HepG2 (cell line): Measurements from ENCODE around the gene JSRP1. TPM values are rescaled to one million over a fixed set of nuclear protein-coding genes. Genes with fewer than 3 reads are reported as not detected.

Experiments used
- FOXM1 ChIP-seq: sonication (generic); formaldehyde crosslinking; IDR thresholded peaks from 2 replicates; pipeline ENCODE4 v1.5.0; 2020; ENCODE audit warnings: missing genetic modification reagents
- HOXA7 ChIP-seq: sonication (generic); formaldehyde crosslinking; IDR thresholded peaks from 2 replicates; pipeline ENCODE4 v1.8.1; 2022; ENCODE audit warnings: mild to moderate bottlenecking, missing genetic modification reagents, moderate library complexity
- IRF2 ChIP-seq: IDR thresholded peaks from 2 replicates; pipeline ENCODE4 v1.6.1; 2018; ENCODE audit warnings: missing genetic modification reagents, missing compliant biosample characterization
- JUN ChIP-seq: sonication (generic); formaldehyde crosslinking; IDR thresholded peaks from 2 replicates; pipeline ENCODE4 v1.4.0; 2020; ENCODE audit warnings: mild to moderate bottlenecking, missing genetic modification reagents
- KDM6A ChIP-seq: IDR thresholded peaks from 2 replicates; pipeline ENCODE4 v1.6.1; 2016; ENCODE audit warnings: low read depth
- KLF15 ChIP-seq: sonication (generic); formaldehyde crosslinking; IDR thresholded peaks from 2 replicates; pipeline ENCODE4 v1.8.1; 2023; ENCODE audit warnings: borderline replicate concordance, mild to moderate bottlenecking, inconsistent platforms, missing genetic modification reagents, mixed read lengths
- KLF9 ChIP-seq: IDR thresholded peaks from 2 replicates; pipeline ENCODE4 v1.6.1; 2016; ENCODE audit warnings: low read depth
- KMT2A ChIP-seq: sonication (generic); formaldehyde crosslinking; IDR thresholded peaks from 2 replicates; pipeline ENCODE4 v1.4.0; 2020; ENCODE audit warnings: missing genetic modification reagents
- NFE2L1 ChIP-seq: sonication (generic); formaldehyde crosslinking; IDR thresholded peaks from 2 replicates; pipeline ENCODE4 v1.4.0; 2020; ENCODE audit warnings: missing genetic modification reagents, mild to moderate bottlenecking, borderline replicate concordance
- NFKBIZ ChIP-seq: IDR thresholded peaks from 2 replicates; pipeline ENCODE4 v1.6.1; 2018; ENCODE audit warnings: missing genetic modification reagents, missing compliant biosample characterization
- PITX1 ChIP-seq: sonication (generic); formaldehyde crosslinking; IDR thresholded peaks from 2 replicates; pipeline ENCODE4 v1.5.1; 2020; ENCODE audit warnings: mild to moderate bottlenecking, missing genetic modification reagents
- RORA ChIP-seq: sonication (generic); formaldehyde crosslinking; IDR thresholded peaks from 2 replicates; pipeline ENCODE4 v1.5.0; 2020; ENCODE audit warnings: mild to moderate bottlenecking, missing genetic modification reagents, moderate library complexity
- SALL1 ChIP-seq: sonication (generic); formaldehyde crosslinking; IDR thresholded peaks from 2 replicates; pipeline ENCODE4 v1.8.0; 2022; ENCODE audit warnings: mild to moderate bottlenecking, missing genetic modification reagents
- SIX1 ChIP-seq: sonication (generic); formaldehyde crosslinking; IDR thresholded peaks from 2 replicates; pipeline ENCODE4 v1.4.0; 2020; ENCODE audit warnings: missing genetic modification reagents, borderline replicate concordance
- ZC3H13 ChIP-seq: sonication (generic); formaldehyde crosslinking; IDR thresholded peaks from 2 replicates; pipeline ENCODE4 v1.8.1; 2023; ENCODE audit warnings: mild to moderate bottlenecking, missing genetic modification reagents, moderate library complexity
- ZNF235 ChIP-seq: sonication (generic); formaldehyde crosslinking; IDR thresholded peaks from 2 replicates; pipeline ENCODE4 v1.8.1; 2023; ENCODE audit warnings: mild to moderate bottlenecking, missing genetic modification reagents, borderline replicate concordance
- polyA plus RNA-seq, 8 experiments: library from polyadenylated mRNA; depleted of rRNA in 3 of 8; stranded (reverse) in 7 of 8; unstranded in 1 of 8; fragments of >200 nt; fragmentation: Illumina TruSeq in 4 of 8; extraction: Trizol in 4 of 8; gene quantifications; 2 replicates each; pipeline versions ENCODE4 v1.2.1 to v1.2.3, GENCODE V29; 2011 to 2016; ENCODE audit warnings: low read depth in 4 of 8, missing spikeins in 1 of 8, mixed read lengths in 1 of 8; ENCODE audit not compliant: insufficient read depth in 1 of 8
- total RNA-seq, 5 experiments: library from RNA; depleted of rRNA; stranded (reverse); fragments of >200 nt; fragmentation: Illumina TruSeq; extraction: Trizol; gene quantifications; 2 replicates each; pipeline ENCODE4 v1.2.3, GENCODE V29; 2016; ENCODE audit warnings: low read depth in 1 of 5
- TF ChIP-seq, protein P1 (sequence below): IDR thresholded peaks from 2 replicates; pipeline ENCODE4 v1.6.1; 2016; ENCODE audit warnings: low read depth, control low read depth
- TF ChIP-seq, protein P2 (sequence below): sonication (generic); formaldehyde crosslinking; IDR thresholded peaks from 2 replicates; pipeline ENCODE4 v1.8.0; 2022; ENCODE audit warnings: mild to moderate bottlenecking, missing genetic modification reagents; ENCODE audit not compliant: insufficient replicate concordance
- TF ChIP-seq, protein P3 (sequence below): sonication (generic); formaldehyde crosslinking; IDR thresholded peaks from 2 replicates; pipeline ENCODE4 v1.4.0; 2020; ENCODE audit warnings: missing genetic modification reagents, mild to moderate bottlenecking, borderline replicate concordance
- TF ChIP-seq, protein P4 (sequence below): sonication (generic); formaldehyde crosslinking; IDR thresholded peaks from 2 replicates; pipeline ENCODE4 v1.4.0; 2020; ENCODE audit warnings: missing genetic modification reagents, mild to moderate bottlenecking, borderline replicate concordance
- TF ChIP-seq, protein P5 (sequence below): sonication (generic); formaldehyde crosslinking; IDR thresholded peaks from 2 replicates; pipeline ENCODE4 v1.5.0; 2020; ENCODE audit warnings: missing genetic modification reagents

JSRP1 gene
- total and polyA plus RNA-seq, 2 of the 13 experiments (the other 11 are each of a cell fraction or from before 2014, with no cell fraction given) = 0.16 to 0.38 TPM

DNA sequence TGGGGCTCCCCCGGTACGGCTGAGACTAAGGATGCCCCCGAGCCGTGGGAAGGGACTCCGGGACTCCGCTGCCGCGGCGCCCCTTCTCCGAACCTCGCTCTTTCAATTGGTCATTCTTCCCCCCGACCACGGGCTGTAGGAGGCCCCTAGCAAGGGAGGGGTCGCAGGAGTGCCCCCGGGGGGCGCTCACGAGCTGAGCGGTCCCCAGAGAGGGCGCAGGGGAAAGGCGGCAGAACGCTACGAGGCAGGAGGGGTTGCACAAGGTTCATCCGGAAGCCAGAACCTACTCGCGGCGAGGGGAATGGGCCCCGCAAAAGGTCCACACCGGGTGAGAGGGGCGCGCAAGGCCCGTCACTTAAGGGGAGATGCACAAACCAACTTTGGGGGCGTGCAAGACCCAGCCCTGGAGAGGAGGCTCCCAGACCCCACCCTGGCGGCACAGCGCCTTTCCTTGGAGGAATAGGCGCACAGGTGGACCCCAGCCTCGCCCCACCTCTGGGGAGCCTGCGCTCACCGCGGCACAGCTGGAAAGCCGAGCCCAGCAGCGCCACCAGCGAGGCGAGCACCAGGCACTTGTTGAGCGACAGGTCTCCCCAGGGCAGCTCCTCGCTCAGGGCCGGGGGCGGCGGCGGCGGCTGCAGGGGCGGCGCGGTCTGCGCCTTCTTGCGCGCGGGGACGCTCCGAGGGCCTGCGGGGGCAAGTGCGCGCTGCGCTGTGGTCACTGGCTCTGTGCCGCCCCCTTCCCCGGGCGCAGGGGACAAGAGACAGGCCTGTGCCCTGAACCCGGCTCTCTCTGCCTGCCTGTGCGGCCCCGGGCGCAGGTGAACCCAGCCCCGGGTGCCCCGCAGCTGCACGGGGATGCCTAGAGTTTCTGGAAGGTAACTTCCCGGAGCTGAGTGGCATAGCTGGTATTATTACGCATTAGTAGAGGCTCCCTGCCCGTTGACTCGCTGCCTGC, 2.8 kb downstream of the JSRP1 start (continued):
- TF ChIP-seq KMT2A (CRISPR knock-in tag) (peak; percentile 10; the same call in 1 of the 2 replicates), RORA (CRISPR knock-in tag) (no peak), KLF15 (no peak), NFE2L1 (CRISPR knock-in tag) (no peak), HOXA7 (no peak), KLF9 (CRISPR knock-in tag) (no peak), SALL1 (CRISPR knock-in tag) (peak; percentile 51), KDM6A (CRISPR knock-in tag) (no peak), ZNF235 (CRISPR knock-in tag) (no peak), NFKBIZ (no peak), IRF2 (CRISPR knock-in tag) (0 out of 2 replicates have a peak, but pooled peaks have one; percentile 21), FOXM1 (CRISPR knock-in tag) (no peak), ZC3H13 (0 out of 2 replicates have a peak, but pooled peaks have one; percentile 55), JUN (CRISPR knock-in tag) (no peak), SIX1 (CRISPR knock-in tag) (no peak), PITX1 (CRISPR knock-in tag) (no peak)
- TF ChIP-seq, protein P1, sequence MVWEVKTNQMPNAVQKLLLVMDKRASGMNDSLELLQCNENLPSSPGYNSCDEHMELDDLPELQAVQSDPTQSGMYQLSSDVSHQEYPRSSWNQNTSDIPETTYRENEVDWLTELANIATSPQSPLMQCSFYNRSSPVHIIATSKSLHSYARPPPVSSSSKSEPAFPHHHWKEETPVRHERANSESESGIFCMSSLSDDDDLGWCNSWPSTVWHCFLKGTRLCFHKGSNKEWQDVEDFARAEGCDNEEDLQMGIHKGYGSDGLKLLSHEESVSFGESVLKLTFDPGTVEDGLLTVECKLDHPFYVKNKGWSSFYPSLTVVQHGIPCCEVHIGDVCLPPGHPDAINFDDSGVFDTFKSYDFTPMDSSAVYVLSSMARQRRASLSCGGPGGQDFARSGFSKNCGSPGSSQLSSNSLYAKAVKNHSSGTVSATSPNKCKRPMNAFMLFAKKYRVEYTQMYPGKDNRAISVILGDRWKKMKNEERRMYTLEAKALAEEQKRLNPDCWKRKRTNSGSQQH (CRISPR knock-in tag) = no peak
- TF ChIP-seq, protein P2, sequence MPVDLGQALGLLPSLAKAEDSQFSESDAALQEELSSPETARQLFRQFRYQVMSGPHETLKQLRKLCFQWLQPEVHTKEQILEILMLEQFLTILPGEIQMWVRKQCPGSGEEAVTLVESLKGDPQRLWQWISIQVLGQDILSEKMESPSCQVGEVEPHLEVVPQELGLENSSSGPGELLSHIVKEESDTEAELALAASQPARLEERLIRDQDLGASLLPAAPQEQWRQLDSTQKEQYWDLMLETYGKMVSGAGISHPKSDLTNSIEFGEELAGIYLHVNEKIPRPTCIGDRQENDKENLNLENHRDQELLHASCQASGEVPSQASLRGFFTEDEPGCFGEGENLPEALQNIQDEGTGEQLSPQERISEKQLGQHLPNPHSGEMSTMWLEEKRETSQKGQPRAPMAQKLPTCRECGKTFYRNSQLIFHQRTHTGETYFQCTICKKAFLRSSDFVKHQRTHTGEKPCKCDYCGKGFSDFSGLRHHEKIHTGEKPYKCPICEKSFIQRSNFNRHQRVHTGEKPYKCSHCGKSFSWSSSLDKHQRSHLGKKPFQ = peak; percentile 53
- TF ChIP-seq, protein P3, sequence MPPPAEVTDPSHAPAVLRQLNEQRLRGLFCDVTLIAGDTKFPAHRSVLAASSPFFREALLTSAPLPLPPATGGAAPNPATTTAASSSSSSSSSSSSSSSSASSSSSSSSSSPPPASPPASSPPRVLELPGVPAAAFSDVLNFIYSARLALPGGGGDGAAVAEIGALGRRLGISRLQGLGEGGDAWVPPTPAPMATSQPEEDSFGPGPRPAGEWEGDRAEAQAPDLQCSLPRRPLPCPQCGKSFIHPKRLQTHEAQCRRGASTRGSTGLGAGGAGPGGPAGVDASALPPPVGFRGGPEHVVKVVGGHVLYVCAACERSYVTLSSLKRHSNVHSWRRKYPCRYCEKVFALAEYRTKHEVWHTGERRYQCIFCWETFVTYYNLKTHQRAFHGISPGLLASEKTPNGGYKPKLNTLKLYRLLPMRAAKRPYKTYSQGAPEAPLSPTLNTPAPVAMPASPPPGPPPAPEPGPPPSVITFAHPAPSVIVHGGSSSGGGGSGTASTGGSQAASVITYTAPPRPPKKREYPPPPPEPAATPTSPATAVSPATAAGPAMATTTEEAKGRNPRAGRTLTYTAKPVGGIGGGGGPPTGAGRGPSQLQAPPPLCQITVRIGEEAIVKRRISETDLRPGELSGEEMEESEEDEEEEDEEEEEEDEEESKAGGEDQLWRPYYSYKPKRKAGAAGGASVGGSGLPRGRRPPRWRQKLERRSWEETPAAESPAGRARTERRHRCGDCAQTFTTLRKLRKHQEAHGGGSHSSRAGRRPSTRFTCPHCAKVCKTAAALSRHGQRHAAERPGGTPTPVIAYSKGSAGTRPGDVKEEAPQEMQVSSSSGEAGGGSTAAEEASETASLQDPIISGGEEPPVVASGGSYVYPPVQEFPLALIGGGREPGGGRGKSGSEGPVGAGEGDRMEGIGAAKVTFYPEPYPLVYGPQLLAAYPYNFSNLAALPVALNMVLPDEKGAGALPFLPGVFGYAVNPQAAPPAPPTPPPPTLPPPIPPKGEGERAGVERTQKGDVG = peak; percentile 63; the same call in 1 of the 2 replicates
- TF ChIP-seq, protein P4, sequence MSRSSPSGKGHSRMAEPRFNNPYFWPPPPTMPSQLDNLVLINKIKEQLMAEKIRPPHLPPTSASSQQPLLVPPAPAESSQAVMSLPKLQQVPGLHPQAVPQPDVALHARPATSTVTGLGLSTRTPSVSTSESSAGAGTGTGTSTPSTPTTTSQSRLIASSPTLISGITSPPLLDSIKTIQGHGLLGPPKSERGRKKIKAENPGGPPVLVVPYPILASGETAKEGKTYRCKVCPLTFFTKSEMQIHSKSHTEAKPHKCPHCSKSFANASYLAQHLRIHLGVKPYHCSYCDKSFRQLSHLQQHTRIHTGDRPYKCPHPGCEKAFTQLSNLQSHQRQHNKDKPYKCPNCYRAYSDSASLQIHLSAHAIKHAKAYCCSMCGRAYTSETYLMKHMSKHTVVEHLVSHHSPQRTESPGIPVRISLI = no peak
- TF ChIP-seq, protein P5, sequence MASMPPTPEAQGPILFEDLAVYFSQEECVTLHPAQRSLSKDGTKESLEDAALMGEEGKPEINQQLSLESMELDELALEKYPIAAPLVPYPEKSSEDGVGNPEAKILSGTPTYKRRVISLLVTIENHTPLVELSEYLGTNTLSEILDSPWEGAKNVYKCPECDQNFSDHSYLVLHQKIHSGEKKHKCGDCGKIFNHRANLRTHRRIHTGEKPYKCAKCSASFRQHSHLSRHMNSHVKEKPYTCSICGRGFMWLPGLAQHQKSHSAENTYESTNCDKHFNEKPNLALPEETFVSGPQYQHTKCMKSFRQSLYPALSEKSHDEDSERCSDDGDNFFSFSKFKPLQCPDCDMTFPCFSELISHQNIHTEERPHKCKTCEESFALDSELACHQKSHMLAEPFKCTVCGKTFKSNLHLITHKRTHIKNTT = no peak
